K562 (cell line): ENCODE measurements around the gene ACOX1. TPM values are rescaled to one million over a fixed set of nuclear protein-coding genes. Genes with fewer than 3 reads are reported as not detected.

Experiments used
- CREB3L1 ChIP-seq: fragments of 450-650 bp; IDR thresholded peaks from 2 replicates; pipeline ENCODE4 v1.6.1; 2014; ENCODE audit warnings: low read depth, mild to moderate bottlenecking, moderate library complexity, borderline replicate concordance
- ETV6 ChIP-seq, 3 experiments: fragments of 150-350 bp in 1 of 3; sonication (generic) in 1 of 3; formaldehyde crosslinking in 1 of 3; IDR thresholded peaks; 2 replicates each; pipeline versions ENCODE4 v1.6.1 to v1.8.0; 2014 to 2022; ENCODE audit warnings: borderline replicate concordance in 2 of 3, low read depth in 2 of 3, antibody characterized with exemption in 1 of 3, low read length in 1 of 3, mild to moderate bottlenecking in 1 of 3, missing genetic modification reagents in 1 of 3
- HDAC1 ChIP-seq, 2 experiments: fragments of 450-650 bp; IDR thresholded peaks; 2 replicates each; pipeline ENCODE4 v1.6.1; 2016 to 2017; ENCODE audit warnings: inconsistent platforms in 1 of 2, mild to moderate bottlenecking in 1 of 2, moderate library complexity in 1 of 2
- HDGF ChIP-seq: fragments of 450-650 bp; IDR thresholded peaks from 2 replicates; pipeline ENCODE4 v1.6.1; 2016
- HMGN3 ChIP-seq: IDR thresholded peaks from 2 replicates; pipeline ENCODE4 v1.6.1; 2011; ENCODE audit warnings: borderline replicate concordance, low read depth, mild to moderate bottlenecking, mixed read lengths, low read length; ENCODE audit not compliant: insufficient read length; ENCODE audit errors: extremely low read depth
- MECOM ChIP-seq: fragments of 250-450 bp; sonication (Bioruptor Pico); IDR thresholded peaks from 2 replicates; pipeline ENCODE4 v1.8.0; 2022; ENCODE audit warnings: inconsistent platforms
- NR4A1 ChIP-seq, 2 experiments: fragments of 250-450 bp in 1 of 2; fragments of 450-650 bp in 1 of 2; sonication (Bioruptor Pico) in 1 of 2; IDR thresholded peaks; 2 replicates each; pipeline versions ENCODE4 v1.4.0 to v1.6.1; 2016 to 2020; ENCODE audit warnings: mild to moderate bottlenecking in 2 of 2, missing compliant biosample characterization in 1 of 2, missing genetic modification characterization in 1 of 2, moderate library complexity in 1 of 2
- RBFOX2 ChIP-seq: fragments of 200-400 bp; formaldehyde crosslinking; IDR thresholded peaks from 2 replicates; pipeline ENCODE4 v1.6.1; 2017; ENCODE audit warnings: low read depth, mild to moderate bottlenecking, low read length, moderate library complexity
- RBM25 ChIP-seq: fragments of 200-400 bp; formaldehyde crosslinking; IDR thresholded peaks from 2 replicates; pipeline ENCODE4 v1.6.1; 2018; ENCODE audit warnings: low read length, low read depth, moderate library complexity; ENCODE audit not compliant: severe bottlenecking
- RERE ChIP-seq: sonication (generic); formaldehyde crosslinking; IDR thresholded peaks from 2 replicates; pipeline ENCODE4 v1.8.0; 2023; ENCODE audit warnings: missing genetic modification reagents, mild to moderate bottlenecking, borderline replicate concordance
- SMARCC2 ChIP-seq: fragments of 450-650 bp; IDR thresholded peaks from 2 replicates; pipeline ENCODE4 v1.6.1; 2017; ENCODE audit warnings: antibody characterized with exemption, moderate library complexity, mild to moderate bottlenecking, low read depth
- SNIP1 ChIP-seq: fragments of 450-650 bp; IDR thresholded peaks from 2 replicates; pipeline ENCODE4 v1.7.1; 2017; ENCODE audit warnings: low read depth, mild to moderate bottlenecking
- SUPT5H ChIP-seq: fragments of 450-650 bp; IDR thresholded peaks from 2 replicates; pipeline ENCODE4 v1.6.1; 2016
- TRIM24 ChIP-seq, 2 experiments: fragments of 450-650 bp; IDR thresholded peaks; 2 replicates each; pipeline ENCODE4 v1.6.1; 2016
- TRIM25 ChIP-seq: fragments of 450-650 bp; IDR thresholded peaks from 2 replicates; pipeline ENCODE4 v1.7.0; 2016; ENCODE audit warnings: borderline replicate concordance
- U2AF1 ChIP-seq: fragments of 200-400 bp; formaldehyde crosslinking; optimal IDR thresholded peaks from 2 replicates; pipeline ENCODE3; 2017; ENCODE audit warnings: mild to moderate bottlenecking, low read depth, low read length, moderate library complexity
- ZNF263 ChIP-seq: sonication (generic); formaldehyde crosslinking; IDR thresholded peaks from 2 replicates; pipeline ENCODE4 v1.8.0; 2022; ENCODE audit warnings: mild to moderate bottlenecking, missing genetic modification reagents, borderline replicate concordance
- ZNF699 ChIP-seq: fragments of 250-450 bp; sonication (Bioruptor Pico); IDR thresholded peaks from 2 replicates; pipeline ENCODE4 v1.8.0; 2021; ENCODE audit warnings: mild to moderate bottlenecking, moderate library complexity; ENCODE audit not compliant: insufficient replicate concordance
- ZNF780A ChIP-seq: fragments of 250-450 bp; sonication (Bioruptor Pico); IDR thresholded peaks from 2 replicates; pipeline ENCODE4 v1.5.0; 2021; ENCODE audit warnings: mild to moderate bottlenecking
- polyA plus RNA-seq, 8 experiments: library from polyadenylated mRNA; depleted of rRNA in 4 of 8; stranded (reverse) in 5 of 8; unstranded in 3 of 8; fragments of >200 nt; fragmentation: Nextera tagmentation in 2 of 8; fragmentation: Illumina TruSeq in 1 of 8; extraction: Ambion mirVana in 2 of 8; extraction: Trizol in 1 of 8; gene quantifications; 2 replicates each; pipeline versions ENCODE4 v1.2.1 to v1.2.3, GENCODE V29; 2011 to 2014; ENCODE audit warnings: inconsistent platforms in 1 of 8, missing spikeins in 1 of 8
- total RNA-seq, 7 experiments: library from RNA; depleted of rRNA in 6 of 7; stranded (reverse); fragments of >200 nt in 6 of 7; fragmentation: Illumina TruSeq in 2 of 7; extraction: Trizol in 2 of 7; gene quantifications; 2 replicates each; pipeline versions ENCODE4 v1.2.1 to v1.2.3, GENCODE V29; 2011 to 2021; ENCODE audit warnings: low replicate concordance in 1 of 7

The ACOX1 gene
- total and polyA plus RNA-seq, 9 of the 15 experiments (the other 6 are each of a cell fraction or from before 2014, with no cell fraction given) = 7.8 to 24.1 (median 14.5) TPM

GRCh38 chr17:75940727-75941441 lies 38.1 kb downstream of the ACOX1 start, which contains the start of gene FBF1 (continued):
- TF ChIP-seq NR4A1 (CRISPR knock-in tag; IDR thresholded peaks at IDR 0.05) (no peak), NR4A1 (tag; IDR thresholded peaks at IDR 0.05) (no peak), U2AF1 (peak; percentile 89), ZNF263 (CRISPR knock-in tag) (peak; percentile 28; the same call in 1 of the 2 replicates), RBM25 (no peak), ZNF699 (no peak), HDAC1 (IDR thresholded peaks at IDR 0.05) (peak in 1 of 2 experiments; percentile 87; a peak in 2 of 4 replicates), SUPT5H (peak; percentile 98), MECOM (CRISPR knock-in tag) (no peak), RERE (peak; percentile 33; the same call in 1 of the 2 replicates), HMGN3 (peak; percentile 88), CREB3L1 (peak; percentile 84), SNIP1 (no peak), RBFOX2 (peak; percentile 97), SMARCC2 (no peak), TRIM24 (IDR thresholded peaks at IDR 0.05) (no peak), TRIM25 (no peak), HDGF (no peak), ETV6 (IDR thresholded peaks at IDR 0.05; ENCODE audit: borderline replicate concordance in 1 of 2, low read depth in 2 of 2, low read length in 1 of 2) (no peak), ETV6 (CRISPR knock-in tag; IDR thresholded peaks at IDR 0.05; ENCODE audit: borderline replicate concordance) (no peak), ZNF780A (CRISPR knock-in tag) (no peak)
